GM18867 (cell line): ENCODE measurements around the gene BICRAL.
"Not testable (repeated sequence)": the region's sequence is repeated elsewhere in the genome, so short reads cannot be mapped to it uniquely, and the experiment has no call there.

Experiments
- ATAC-seq: cut with Tn5 transposase; IDR thresholded peaks from one replicate; pipeline ENCODE4 v1.9.1; 2021; ENCODE audit warnings: mild to moderate bottlenecking, moderate library complexity; ENCODE audit not compliant: unreplicated experiment

The BICRAL gene

GRCh38 chr6:42834056-42834455, 52.2 kb downstream of the BICRAL start:
- no peak for ATAC-seq

- no peak for ATAC-seq
Observed at GRCh38 chr6:42841844-42842584, 60.2 kb downstream of the BICRAL start.

GRCh38 chr6:42845327-42845694, 63.5 kb downstream of the BICRAL start:
- no peak for ATAC-seq

GRCh38 chr6:42846505-42846904, 64.7 kb downstream of the BICRAL start:
- ATAC-seq = no peak

- no peak for ATAC-seq
Observed at GRCh38 chr6:42848700-42849099, 66.8 kb downstream of the BICRAL start.

- no peak for ATAC-seq
Observed at GRCh38 chr6:42851599-42851998, 69.7 kb downstream of the BICRAL start.

GRCh38 chr6:42860036-42860435, 78.2 kb downstream of the BICRAL start:
- ATAC-seq = no peak

- ATAC-seq = no peak
Observed at GRCh38 chr6:42860481-42860880, 78.6 kb downstream of the BICRAL start.

- ATAC-seq = no peak
Observed at GRCh38 chr6:42864602-42865001, 82.8 kb downstream of the BICRAL start.

GRCh38 chr6:42870145-42870936, 88.5 kb downstream of the BICRAL start:
- no peak for ATAC-seq

GRCh38 chr6:42871711-42872110, 89.9 kb downstream of the BICRAL start:
- ATAC-seq = no peak

GRCh38 chr6:42873313-42873712, 91.5 kb downstream of the BICRAL start:
- no peak for ATAC-seq

- ATAC-seq = no peak
Observed at GRCh38 chr6:42877695-42878094, 95.8 kb downstream of the BICRAL start.

- ATAC-seq = peak; percentile 91
Observed at GRCh38 chr6:42879372-42880239, 97.8 kb downstream of the BICRAL start, which contains the start of gene RPL7L1. Gene RPL7L1, plus strand, starts transcription at chr6:42879616. Its CDS starts 295 bp downstream, at chr6:42879911.

- ATAC-seq = not testable (repeated sequence)
Observed at GRCh38 chr6:42880240-42880817, 98.5 kb downstream of the BICRAL start.

GRCh38 chr6:42880871-42881270, 99.0 kb downstream of the BICRAL start:
- ATAC-seq = not testable (repeated sequence)

GRCh38 chr6:42885702-42886101, 103.8 kb downstream of the BICRAL start:
- ATAC-seq = no peak

- not testable (repeated sequence) for ATAC-seq
Observed at GRCh38 chr6:42888201-42888600, 106.3 kb downstream of the BICRAL start.

- ATAC-seq = no peak
Observed at GRCh38 chr6:42889815-42890214, 108.0 kb downstream of the BICRAL start.

- peak; percentile 93 for ATAC-seq
Observed at GRCh38 chr6:42890311-42891198, 108.7 kb downstream of the BICRAL start.
